Karpas-422 (cell line): Measurements from ENCODE around the gene GREB1. TPM values are rescaled to one million over a fixed set of nuclear protein-coding genes. Genes with fewer than 3 reads are reported as not detected.

Source experiments
- DNase-seq: peaks from one replicate; pipeline ENCODE4 v3.0.0-alpha.2; 2015
- H2AFZ ChIP-seq: fragments of 200-600 bp; sonication (generic); 2 replicates; pipeline ENCODE4 v1.6.1; 2014; ENCODE audit warnings: antibody characterized with exemption, low read length, mixed read lengths
- H3K27ac ChIP-seq: fragments of 200-600 bp; sonication (generic); 2 replicates; pipeline ENCODE4 v1.5.1; 2014; ENCODE audit warnings: mild to moderate bottlenecking, low read length, moderate library complexity
- H3K27me3 ChIP-seq: fragments of 200-600 bp; sonication (generic); 2 replicates; pipeline ENCODE4 v1.6.1; 2014; ENCODE audit warnings: low read length, mixed read lengths
- H3K36me3 ChIP-seq: fragments of 200-600 bp; sonication (generic); 2 replicates; pipeline ENCODE4 v1.6.1; 2014; ENCODE audit warnings: low read length, mixed read lengths; ENCODE audit not compliant: insufficient read depth
- H3K4me1 ChIP-seq: fragments of 200-600 bp; sonication (generic); 2 replicates; pipeline ENCODE4 v1.6.1; 2014; ENCODE audit warnings: mild to moderate bottlenecking, low read length, mixed read lengths
- H3K4me2 ChIP-seq: fragments of 200-600 bp; sonication (generic); 2 replicates; pipeline ENCODE4 v1.6.1; 2014; ENCODE audit warnings: low read length, low read depth, mild to moderate bottlenecking; ENCODE audit not compliant: poor library complexity, severe bottlenecking
- H3K4me3 ChIP-seq: fragments of 200-600 bp; sonication (generic); 2 replicates; pipeline ENCODE4 v1.5.1; 2014; ENCODE audit warnings: mild to moderate bottlenecking, antibody characterized with exemption, low read length, mixed read lengths
- H3K79me2 ChIP-seq: fragments of 200-600 bp; sonication (generic); 2 replicates; pipeline ENCODE4 v1.6.1; 2014; ENCODE audit warnings: mild to moderate bottlenecking, low read length, mixed read lengths
- H3K9ac ChIP-seq: fragments of 200-600 bp; sonication (generic); 2 replicates; pipeline ENCODE4 v1.6.0; 2014; ENCODE audit warnings: low read length
- H3K9me2 ChIP-seq: fragments of 200-600 bp; sonication (generic), shearing (Covaris generic); replicated peaks from 2 replicates; pipeline ENCODE4 v1.6.0; 2014; ENCODE audit warnings: mild to moderate bottlenecking, low read length, moderate library complexity; ENCODE audit not compliant: insufficient read depth
- H3K9me3 ChIP-seq: fragments of 300-700, 200-600 bp; sonication (generic); 2 replicates; pipeline ENCODE4 v1.6.1; 2014; ENCODE audit warnings: low read length, mixed read lengths
- H4K20me1 ChIP-seq: fragments of 200-600 bp; sonication (generic); 2 replicates; pipeline ENCODE4 v1.6.1; 2014; ENCODE audit warnings: mild to moderate bottlenecking, antibody characterized with exemption, low read length, low read depth; ENCODE audit not compliant: insufficient read depth
- total RNA-seq: library from RNA; depleted of rRNA; stranded (reverse); fragments of >200 nt; shearing (Covaris generic); gene quantifications from 2 replicates; pipeline ENCODE4 v1.2.3, GENCODE V29; 2014; ENCODE audit warnings: low replicate concordance

The GREB1 gene
- total RNA-seq, 1 experiment from 2014 or later, result 4.4 TPM

- H3K4me2 ChIP-seq, result no peak overlapping the region
- H3K79me2 ChIP-seq, result no peaks in the 10 kb centered on the region
- H3K36me3 ChIP-seq, result no peaks in the 10 kb centered on the region
- no peak overlapping the region for H3K27ac ChIP-seq
- no peaks in the 10 kb centered on the region for H3K27me3 ChIP-seq
- no peak for DNase-seq
- no peak overlapping the region for H3K9ac ChIP-seq
- no peaks in the 10 kb centered on the region for H3K4me1 ChIP-seq
- no peak overlapping the region for H2AFZ ChIP-seq
- H3K4me3 ChIP-seq, result no peak overlapping the region
- 0 out of 2 replicates have a peak, but pooled peaks cover 14% of the 10 kb centered on the region for H4K20me1 ChIP-seq
- no peaks in the 10 kb centered on the region for H3K9me2 ChIP-seq
- no peaks in the 10 kb centered on the region for H3K9me3 ChIP-seq
These were observed 18.9 kb upstream of the GREB1 start for GRCh38 chr2:11514904-11515303.

DNA sequence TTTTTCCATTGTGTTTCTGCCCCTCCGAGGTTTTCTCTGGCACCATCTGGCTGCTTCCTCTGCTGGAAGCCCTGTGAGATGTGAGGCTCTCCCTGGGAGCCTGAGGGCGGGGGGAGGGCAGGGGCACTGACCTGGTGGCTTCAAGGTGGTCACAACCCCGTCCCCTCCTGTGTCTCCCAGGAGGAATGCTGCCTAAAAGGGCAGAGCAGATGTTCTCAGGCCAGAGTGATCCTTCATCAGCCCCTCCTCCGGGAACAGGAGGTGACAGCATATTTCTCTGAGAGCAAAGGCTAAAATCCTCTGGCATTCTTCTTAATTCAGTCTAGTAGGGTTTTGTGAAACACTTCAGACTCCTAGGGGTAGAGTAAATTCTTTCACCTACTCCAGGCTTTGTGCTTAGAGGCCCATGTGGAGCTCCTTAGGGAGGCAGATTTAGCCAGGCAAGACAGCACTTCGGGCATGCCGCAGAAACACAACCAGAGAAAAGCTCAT is 18.3 kb upstream of the GREB1 start:
- Histone ChIP-seq H3K4me1 (no peaks in the 10 kb centered on the region), H3K4me2 (no peak overlapping the region), H3K79me2 (no peaks in the 10 kb centered on the region), H3K9ac (no peak overlapping the region), H3K9me2 (no peaks in the 10 kb centered on the region), H4K20me1 (0 out of 2 replicates have a peak, but pooled peaks cover 14% of the 10 kb centered on the region), H3K36me3 (no peaks in the 10 kb centered on the region), H3K9me3 (no peaks in the 10 kb centered on the region), H3K4me3 (no peak overlapping the region), H2AFZ (no peak overlapping the region), H3K27ac (no peak overlapping the region), H3K27me3 (no peaks in the 10 kb centered on the region)
- DNase-seq, result no peak

GRCh38 chr2:11516984-11517648 is 16.7 kb upstream of the GREB1 start:
- Histone ChIP-seq H3K9me3 (no peaks in the 10 kb centered on the region), H3K4me3 (no peak overlapping the region), H4K20me1 (0 out of 2 replicates have a peak, but pooled peaks cover 8% of the 10 kb centered on the region), H2AFZ (no peak overlapping the region), H3K27ac (no peak overlapping the region), H3K9me2 (no peaks in the 10 kb centered on the region), H3K4me2 (no peak overlapping the region), H3K36me3 (no peaks in the 10 kb centered on the region), H3K79me2 (no peaks in the 10 kb centered on the region), H3K9ac (no peak overlapping the region), H3K4me1 (no peaks in the 10 kb centered on the region), H3K27me3 (no peaks in the 10 kb centered on the region)
- no peak for DNase-seq

- Histone ChIP-seq H4K20me1 (0 out of 2 replicates have a peak, but pooled peaks cover under 1% of the 10 kb centered on the region), H3K9me2 (no peaks in the 10 kb centered on the region), H3K4me2 (no peak overlapping the region), H3K4me1 (no peaks in the 10 kb centered on the region), H3K79me2 (no peaks in the 10 kb centered on the region), H3K36me3 (no peaks in the 10 kb centered on the region), H3K27ac (no peak overlapping the region), H3K27me3 (no peaks in the 10 kb centered on the region), H3K4me3 (no peak overlapping the region), H2AFZ (no peak overlapping the region), H3K9ac (no peak overlapping the region), H3K9me3 (no peaks in the 10 kb centered on the region)
- no peak for DNase-seq
These were observed 15.9 kb upstream of the GREB1 start for GRCh38 chr2:11517906-11518305.

DNA sequence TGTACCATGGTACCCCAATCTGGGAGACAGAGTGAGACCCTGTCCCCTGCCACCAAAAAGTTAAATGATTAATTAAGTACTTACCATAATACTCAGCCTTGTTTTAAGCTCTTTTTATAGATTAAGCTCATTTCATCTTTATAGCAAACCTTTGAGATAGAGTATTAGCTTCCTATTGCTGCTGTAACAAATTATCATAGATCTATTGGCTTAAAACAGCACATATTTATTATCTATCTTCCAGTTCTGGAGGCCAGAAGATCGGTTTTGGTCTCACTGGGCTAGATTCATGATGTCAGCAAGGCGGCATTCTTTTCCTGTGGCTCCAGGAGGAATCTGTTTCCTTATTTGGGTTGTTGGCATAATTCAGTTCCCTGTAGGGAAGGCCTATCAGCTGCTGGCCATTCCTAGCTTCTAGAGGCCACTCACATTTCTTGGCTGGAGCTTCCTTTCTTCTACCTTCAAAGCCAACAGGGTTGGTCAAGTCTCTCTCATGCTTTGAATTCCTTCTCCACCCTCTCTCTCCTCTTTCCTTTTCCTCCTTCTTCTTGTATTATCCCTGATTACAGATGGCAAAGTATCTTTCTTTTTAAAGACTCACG is 13.7 kb upstream of the GREB1 start:
- no peaks in the 10 kb centered on the region for H3K9me2 ChIP-seq
- DNase-seq, result no peak
- no peaks in the 10 kb centered on the region for H3K9me3 ChIP-seq
- H3K27me3 ChIP-seq, result no peaks in the 10 kb centered on the region
- no peak overlapping the region for H3K27ac ChIP-seq
- no peak overlapping the region for H2AFZ ChIP-seq
- no peaks in the 10 kb centered on the region for H3K4me1 ChIP-seq
- no peak overlapping the region for H3K4me3 ChIP-seq
- no peaks in the 10 kb centered on the region for H3K79me2 ChIP-seq
- H4K20me1 ChIP-seq, result no peaks in the 10 kb centered on the region
- H3K36me3 ChIP-seq, result no peaks in the 10 kb centered on the region
- no peak overlapping the region for H3K9ac ChIP-seq
- no peak overlapping the region for H3K4me2 ChIP-seq

GRCh38 chr2:11521775-11522174 is 12.1 kb upstream of the GREB1 start:
- H3K27me3 ChIP-seq, result no peaks in the 10 kb centered on the region
- H3K79me2 ChIP-seq, result no peaks in the 10 kb centered on the region
- H3K4me1 ChIP-seq, result no peaks in the 10 kb centered on the region
- no peak overlapping the region for H3K9ac ChIP-seq
- H3K36me3 ChIP-seq, result no peaks in the 10 kb centered on the region
- H3K4me2 ChIP-seq, result no peak overlapping the region
- H3K9me2 ChIP-seq, result no peaks in the 10 kb centered on the region
- H3K9me3 ChIP-seq, result no peaks in the 10 kb centered on the region
- no peak overlapping the region for H3K27ac ChIP-seq
- H4K20me1 ChIP-seq, result 0 out of 2 replicates have a peak, but pooled peaks cover 3% of the 10 kb centered on the region
- no peak overlapping the region for H2AFZ ChIP-seq
- H3K4me3 ChIP-seq, result no peak overlapping the region
- no peak for DNase-seq

DNA sequence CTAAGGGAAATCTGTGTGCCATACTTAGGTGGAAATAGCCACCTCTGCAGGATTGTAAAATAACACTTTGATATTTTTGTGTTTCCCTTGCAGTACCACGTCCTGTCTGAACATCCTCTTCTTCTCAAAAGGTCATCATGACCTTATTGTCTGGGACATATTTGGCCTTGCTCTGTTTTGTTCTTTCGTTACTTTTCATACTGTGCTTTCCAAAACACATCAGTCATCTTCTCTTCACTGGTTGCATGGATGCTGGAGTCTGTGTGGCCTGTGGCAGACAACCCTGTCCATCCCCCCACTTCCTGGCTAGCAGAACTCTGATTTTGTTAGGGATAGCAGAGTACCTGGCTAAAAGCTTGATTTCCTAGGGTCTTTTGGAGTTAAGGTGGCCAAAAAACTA is 9.4 kb upstream of the GREB1 start:
- Histone ChIP-seq H3K79me2 (no peaks in the 10 kb centered on the region), H3K4me2 (no peak overlapping the region)

GRCh38 chr2:11525762-11526161 is 8.1 kb upstream of the GREB1 start:
- Histone ChIP-seq H2AFZ (no peak overlapping the region), H3K4me2 (no peak overlapping the region), H3K36me3 (no peaks in the 10 kb centered on the region), H3K9ac (no peak overlapping the region), H3K9me3 (no peaks in the 10 kb centered on the region), H3K4me1 (no peaks in the 10 kb centered on the region), H4K20me1 (0 out of 2 replicates have a peak, but pooled peaks cover 11% of the 10 kb centered on the region), H3K79me2 (no peaks in the 10 kb centered on the region), H3K27ac (no peak overlapping the region), H3K9me2 (no peaks in the 10 kb centered on the region), H3K4me3 (no peak overlapping the region), H3K27me3 (no peaks in the 10 kb centered on the region)
- DNase-seq, result no peak

More for the DNA sequence above, 9.4 kb upstream of the GREB1 start:
- no peaks in the 10 kb centered on the region for H3K36me3 ChIP-seq
- 0 out of 2 replicates have a peak, but pooled peaks cover 11% of the 10 kb centered on the region for H4K20me1 ChIP-seq
- DNase-seq, result no peak
- H3K9ac ChIP-seq, result no peak overlapping the region
- H3K9me3 ChIP-seq, result no peaks in the 10 kb centered on the region
- H3K4me1 ChIP-seq, result no peaks in the 10 kb centered on the region
- H3K27ac ChIP-seq, result no peak overlapping the region
- H2AFZ ChIP-seq, result no peak overlapping the region
- no peaks in the 10 kb centered on the region for H3K9me2 ChIP-seq
- no peak overlapping the region for H3K4me3 ChIP-seq
- no peaks in the 10 kb centered on the region for H3K27me3 ChIP-seq
